ENCODE results near the gene ITGA1.

Gene ITGA1

GRCh38 chr5:52920929-52921328, 133.2 kb downstream of the ITGA1 start:
- no peak for TF ChIP-seq POLR2A (IDR thresholded peaks at IDR 0.05; ENCODE audit: low read depth, low read length)
- TF ChIP-seq TAF1 (IDR thresholded peaks at IDR 0.05; ENCODE audit: borderline replicate concordance, low read depth, low read length) = no peak
- no peak for TF ChIP-seq POLR2AphosphoS5 (IDR thresholded peaks at IDR 0.05; ENCODE audit: low read depth, low read length)
- FAIRE-seq (no peak), DNase-seq (ENCODE audit: insufficient read length) (no peak)

- no peak for FAIRE-seq
- no peak for DNase-seq (ENCODE audit: insufficient read length)
- TF ChIP-seq POLR2A (IDR thresholded peaks at IDR 0.05; ENCODE audit: low read depth, low read length) = no peak
- TF ChIP-seq POLR2AphosphoS5 (IDR thresholded peaks at IDR 0.05; ENCODE audit: low read depth, low read length) = no peak
- no peak for TF ChIP-seq TAF1 (IDR thresholded peaks at IDR 0.05; ENCODE audit: borderline replicate concordance, low read depth, low read length)
Observed at GRCh38 chr5:52922384-52922783, 134.7 kb downstream of the ITGA1 start.

- no peak for FAIRE-seq
- TF ChIP-seq POLR2AphosphoS5 (IDR thresholded peaks at IDR 0.05; ENCODE audit: low read depth, low read length) (no peak), POLR2A (IDR thresholded peaks at IDR 0.05; ENCODE audit: low read depth, low read length) (no peak), TAF1 (IDR thresholded peaks at IDR 0.05; ENCODE audit: borderline replicate concordance, low read depth, low read length) (no peak)
- no peak for DNase-seq (ENCODE audit: insufficient read length)
Observed at GRCh38 chr5:52924456-52924855, 136.7 kb downstream of the ITGA1 start.

GRCh38 chr5:52925001-52925400, 137.3 kb downstream of the ITGA1 start:
- FAIRE-seq (no peak), DNase-seq (ENCODE audit: insufficient read length) (no peak)
- no peak for TF ChIP-seq TAF1 (IDR thresholded peaks at IDR 0.05; ENCODE audit: borderline replicate concordance, low read depth, low read length)
- TF ChIP-seq POLR2A (IDR thresholded peaks at IDR 0.05; ENCODE audit: low read depth, low read length) = no peak
- no peak for TF ChIP-seq POLR2AphosphoS5 (IDR thresholded peaks at IDR 0.05; ENCODE audit: low read depth, low read length)

GRCh38 chr5:52928689-52929088, 141.0 kb downstream of the ITGA1 start:
- DNase-seq (ENCODE audit: insufficient read length) (no peak), FAIRE-seq (no peak)
- no peak for TF ChIP-seq TAF1 (IDR thresholded peaks at IDR 0.05; ENCODE audit: borderline replicate concordance, low read depth, low read length)
- no peak for TF ChIP-seq POLR2A (IDR thresholded peaks at IDR 0.05; ENCODE audit: low read depth, low read length)
- no peak for TF ChIP-seq POLR2AphosphoS5 (IDR thresholded peaks at IDR 0.05; ENCODE audit: low read depth, low read length)

- TF ChIP-seq POLR2A (IDR thresholded peaks at IDR 0.05; ENCODE audit: low read depth, low read length) (no peak), TAF1 (IDR thresholded peaks at IDR 0.05; ENCODE audit: borderline replicate concordance, low read depth, low read length) (no peak), POLR2AphosphoS5 (IDR thresholded peaks at IDR 0.05; ENCODE audit: low read depth, low read length) (no peak)
- no peak for FAIRE-seq
- DNase-seq (ENCODE audit: insufficient read length) = no peak
Observed at GRCh38 chr5:52938226-52938625, 150.5 kb downstream of the ITGA1 start.

- FAIRE-seq = no peak
- no peak for DNase-seq (ENCODE audit: insufficient read length)
- no peak for TF ChIP-seq POLR2A (IDR thresholded peaks at IDR 0.05; ENCODE audit: low read depth, low read length)
- no peak for TF ChIP-seq POLR2AphosphoS5 (IDR thresholded peaks at IDR 0.05; ENCODE audit: low read depth, low read length)
- no peak for TF ChIP-seq TAF1 (IDR thresholded peaks at IDR 0.05; ENCODE audit: borderline replicate concordance, low read depth, low read length)
Observed at GRCh38 chr5:52943285-52943684, 155.6 kb downstream of the ITGA1 start.

GRCh38 chr5:52943808-52944207, 156.1 kb downstream of the ITGA1 start:
- TF ChIP-seq TAF1 (IDR thresholded peaks at IDR 0.05; ENCODE audit: borderline replicate concordance, low read depth, low read length) = no peak
- TF ChIP-seq POLR2AphosphoS5 (IDR thresholded peaks at IDR 0.05; ENCODE audit: low read depth, low read length) = no peak
- no peak for TF ChIP-seq POLR2A (IDR thresholded peaks at IDR 0.05; ENCODE audit: low read depth, low read length)
- DNase-seq (ENCODE audit: insufficient read length) (no peak), FAIRE-seq (no peak)

- FAIRE-seq = no peak
- TF ChIP-seq TAF1 (IDR thresholded peaks at IDR 0.05; ENCODE audit: borderline replicate concordance, low read depth, low read length) (no peak), POLR2A (IDR thresholded peaks at IDR 0.05; ENCODE audit: low read depth, low read length) (no peak), POLR2AphosphoS5 (IDR thresholded peaks at IDR 0.05; ENCODE audit: low read depth, low read length) (no peak)
- DNase-seq (ENCODE audit: insufficient read length) = no peak
Observed at GRCh38 chr5:52945040-52945439, 157.3 kb downstream of the ITGA1 start.

GRCh38 chr5:52947208-52947607, 159.5 kb downstream of the ITGA1 start:
- DNase-seq (ENCODE audit: insufficient read length) = no peak
- no peak for FAIRE-seq
- TF ChIP-seq POLR2AphosphoS5 (IDR thresholded peaks at IDR 0.05; ENCODE audit: low read depth, low read length) (no peak), TAF1 (IDR thresholded peaks at IDR 0.05; ENCODE audit: borderline replicate concordance, low read depth, low read length) (no peak), POLR2A (IDR thresholded peaks at IDR 0.05; ENCODE audit: low read depth, low read length) (no peak)

GRCh38 chr5:52947851-52948250, 160.1 kb downstream of the ITGA1 start:
- DNase-seq (ENCODE audit: insufficient read length) (no peak), FAIRE-seq (no peak)
- no peak for TF ChIP-seq POLR2AphosphoS5 (IDR thresholded peaks at IDR 0.05; ENCODE audit: low read depth, low read length)

- TF ChIP-seq POLR2AphosphoS5 (IDR thresholded peaks at IDR 0.05; ENCODE audit: low read depth, low read length) = no peak
- TF ChIP-seq TAF1 (IDR thresholded peaks at IDR 0.05; ENCODE audit: borderline replicate concordance, low read depth, low read length) = no peak
- DNase-seq (ENCODE audit: insufficient read length) (no peak), FAIRE-seq (peak; percentile 77)
Observed at GRCh38 chr5:52948418-52949076, 160.8 kb downstream of the ITGA1 start.

- FAIRE-seq = no peak
- no peak for DNase-seq (ENCODE audit: insufficient read length)
- TF ChIP-seq POLR2A (IDR thresholded peaks at IDR 0.05; ENCODE audit: low read depth, low read length) (no peak), POLR2AphosphoS5 (IDR thresholded peaks at IDR 0.05; ENCODE audit: low read depth, low read length) (no peak), TAF1 (IDR thresholded peaks at IDR 0.05; ENCODE audit: borderline replicate concordance, low read depth, low read length) (no peak)
Observed at GRCh38 chr5:52950686-52951085, 163.0 kb downstream of the ITGA1 start.
